Vagina (tissue), 2 donors: Measurements from ENCODE around the gene UROC1. TPM values are rescaled to one million over a fixed set of nuclear protein-coding genes. Genes with fewer than 3 reads are reported as not detected.

Experiments used
- DNase-seq, 2 donors: peaks; one replicate each; pipeline ENCODE4 v3.0.0-alpha.2; 2017; ENCODE audit errors: extremely low spot score in 2 of 2
- H3K27ac ChIP-seq: fragments of 200-600 bp; sonication (generic); one replicate; pipeline ENCODE4 v1.5.1; 2019
- H3K27me3 ChIP-seq: fragments of 200-600 bp; sonication (generic); one replicate; pipeline ENCODE4 v1.5.1; 2019
- H3K36me3 ChIP-seq, 2 donors: fragments of 200-600 bp; sonication (generic); one replicate each; pipeline ENCODE4 v1.5.1; 2017 to 2019
- H3K4me1 ChIP-seq: fragments of 200-600 bp; sonication (generic); one replicate; pipeline ENCODE4 v1.5.1; 2019
- H3K4me3 ChIP-seq, 2 donors: fragments of 200-600 bp; sonication (generic); 1 replicate in 1 of 2; 2 replicates in 1 of 2; pipeline ENCODE4 v1.5.1; 2016 to 2019
- H3K9me3 ChIP-seq: fragments of 200-600 bp; sonication (generic); one replicate; pipeline ENCODE4 v1.5.1; 2019
- CTCF ChIP-seq, 3 experiments: fragments of 450-650 bp in 2 of 3; fragments of 200-600 bp in 1 of 3; sonication (generic) in 1 of 3; IDR thresholded peaks; one replicate each; pipeline ENCODE4 v1.5.1; 2017 to 2019; ENCODE audit warnings: antibody characterized with exemption in 3 of 3, mild to moderate bottlenecking in 2 of 3, moderate library complexity in 2 of 3
- POLR2A ChIP-seq, 2 donors: fragments of 450-650 bp; IDR thresholded peaks; one replicate each; pipeline ENCODE4 v1.6.1; 2017; ENCODE audit warnings: antibody characterized with exemption in 2 of 2, mild to moderate bottlenecking in 2 of 2, moderate library complexity in 2 of 2
- POLR2AphosphoS5 ChIP-seq, 2 donors: sonication (generic); formaldehyde crosslinking; IDR thresholded peaks; one replicate each; pipeline ENCODE4 v1.9.0; 2017; ENCODE audit warnings: antibody characterized with exemption in 2 of 2, mild to moderate bottlenecking in 2 of 2, low read depth in 1 of 2; ENCODE audit not compliant: insufficient read depth in 1 of 2
- intact Hi-C: fragments of 100-400 bp; cut with DNase I; formaldehyde crosslinking; loops from one replicate; pipeline ENCODE4 v1.15.1; 2023
- total RNA-seq: library from RNA; depleted of rRNA; stranded (reverse); fragments of >200 nt; gene quantifications from one replicate; pipeline ENCODE4 v1.2.3, GENCODE V29; 2016

UROC1 gene
- total RNA-seq, 1 donor from 2014 or later = not detected

- no peaks in the 10 kb centered on the region for H3K4me1 ChIP-seq
- no peaks in the 10 kb centered on the region for H3K9me3 ChIP-seq
- no peaks in the 10 kb centered on the region for H3K27me3 ChIP-seq
- intact Hi-C loops = no loop called here
- DNase-seq = peak in 1 of 2 donors; percentile 62
- H3K27ac ChIP-seq = no peak overlapping the region
- no peaks in the 10 kb centered on the region for H3K36me3 ChIP-seq
- H3K4me3 ChIP-seq = no peak overlapping the region
- TF ChIP-seq POLR2AphosphoS5 (IDR thresholded peaks at IDR 0.05; ENCODE audit: insufficient read depth in 1 of 2, low read depth in 1 of 2) (no peak), CTCF (IDR thresholded peaks at IDR 0.05) (no peak), POLR2A (IDR thresholded peaks at IDR 0.05) (no peak)
Measured at GRCh38 chr3:126546549-126547239, 29.1 kb upstream of the UROC1 start.

DNA sequence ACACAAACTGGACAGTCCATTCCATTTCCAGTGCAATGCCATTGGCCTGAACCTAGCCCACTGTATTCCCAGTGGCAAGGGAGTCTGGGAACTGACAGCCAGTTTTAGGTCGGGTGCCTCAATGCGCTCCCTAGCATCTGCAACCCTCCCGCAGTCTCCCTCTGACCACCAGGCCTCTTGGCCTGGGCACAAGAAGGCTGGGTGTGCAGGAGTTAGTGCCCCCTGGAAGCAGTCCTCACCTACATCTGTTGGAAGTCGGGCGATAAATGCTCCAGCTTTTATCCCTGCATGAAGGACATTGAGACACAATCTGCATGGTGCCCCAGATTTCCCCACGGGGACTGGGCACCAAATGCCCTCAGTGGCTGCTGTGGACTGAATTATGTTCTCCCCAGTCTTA, 28.4 kb upstream of the UROC1 start:
- DNase-seq = peak in 1 of 2 donors; percentile 71
- no peaks in the 10 kb centered on the region for H3K9me3 ChIP-seq
- intact Hi-C loops = no loop called here
- no peaks in the 10 kb centered on the region for H3K36me3 ChIP-seq
- no peak overlapping the region for H3K27ac ChIP-seq
- H3K27me3 ChIP-seq = no peaks in the 10 kb centered on the region
- no peaks in the 10 kb centered on the region for H3K4me1 ChIP-seq
- no peak overlapping the region for H3K4me3 ChIP-seq
- TF ChIP-seq CTCF (IDR thresholded peaks at IDR 0.05) (no peak), POLR2AphosphoS5 (IDR thresholded peaks at IDR 0.05; ENCODE audit: insufficient read depth in 1 of 2, low read depth in 1 of 2) (no peak), POLR2A (IDR thresholded peaks at IDR 0.05) (no peak)

- DNase-seq = no peak
- no peaks in the 10 kb centered on the region for H3K4me1 ChIP-seq
- no peak for TF ChIP-seq POLR2AphosphoS5 (IDR thresholded peaks at IDR 0.05; ENCODE audit: insufficient read depth in 1 of 2, low read depth in 1 of 2)
- TF ChIP-seq CTCF (IDR thresholded peaks at IDR 0.05) = no peak
- TF ChIP-seq POLR2A (IDR thresholded peaks at IDR 0.05) = no peak
- H3K27me3 ChIP-seq = no peaks in the 10 kb centered on the region
- no peak overlapping the region for H3K27ac ChIP-seq
- H3K4me3 ChIP-seq = no peak overlapping the region
- intact Hi-C loops = no loop called here
- H3K9me3 ChIP-seq = no peaks in the 10 kb centered on the region
- H3K36me3 ChIP-seq = no peaks in the 10 kb centered on the region
Measured at GRCh38 chr3:126545544-126545943, 28.0 kb upstream of the UROC1 start.

DNA sequence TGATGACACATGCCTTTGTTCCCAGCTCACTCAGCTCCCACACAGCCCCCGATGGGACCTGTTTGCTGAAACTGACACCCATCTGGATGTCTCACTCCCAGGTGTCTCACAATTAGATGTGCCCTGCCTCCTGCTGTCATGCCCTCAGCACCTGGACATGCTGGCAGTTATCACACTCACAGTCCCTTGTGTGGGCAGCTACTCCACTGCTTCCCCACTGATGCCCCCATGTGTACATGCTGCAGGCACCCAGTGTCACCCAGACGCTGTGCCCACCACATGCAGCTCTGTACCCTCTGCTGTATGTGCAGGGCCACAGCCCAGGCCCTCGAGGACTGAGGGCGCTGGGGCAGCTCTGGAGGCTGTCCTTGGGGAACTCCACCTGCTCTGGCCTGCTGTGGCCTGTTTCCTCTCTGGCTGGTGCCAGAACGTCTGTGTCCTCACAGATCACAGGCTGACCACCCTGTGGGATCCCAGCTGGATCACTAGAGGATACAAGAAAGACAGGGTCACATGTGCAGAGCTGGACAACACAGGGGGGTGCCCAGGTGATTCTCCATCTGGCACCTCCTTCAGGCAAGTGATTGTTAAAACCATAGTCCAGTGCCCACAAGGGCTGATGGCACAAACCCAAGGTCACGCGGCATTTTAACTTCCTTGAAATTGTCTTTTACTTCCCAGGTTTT, 27.2 kb upstream of the UROC1 start:
- Histone ChIP-seq H3K36me3 (no peaks in the 10 kb centered on the region), H3K27me3 (no peaks in the 10 kb centered on the region), H3K4me1 (no peaks in the 10 kb centered on the region), H3K4me3 (no peak overlapping the region), H3K9me3 (no peaks in the 10 kb centered on the region), H3K27ac (no peak overlapping the region)
- TF ChIP-seq CTCF (IDR thresholded peaks at IDR 0.05) (no peak), POLR2AphosphoS5 (IDR thresholded peaks at IDR 0.05; ENCODE audit: insufficient read depth in 1 of 2, low read depth in 1 of 2) (no peak), POLR2A (IDR thresholded peaks at IDR 0.05) (no peak)
- no peak for DNase-seq
- intact Hi-C loops = no loop called here
